Measurements from ENCODE around the gene ACKR3. TPM values are rescaled to one million over a fixed set of nuclear protein-coding genes. Genes with fewer than 3 reads are reported as not detected.

The ACKR3 gene
- total and polyA plus RNA-seq, 10 of the 15 experiments (the other 5 are each of a cell fraction or from before 2014, with no cell fraction given): 3.0 to 154 (median 6.4) TPM

GRCh38 chr2:236562434-236562833 lies 7.2 kb upstream of the ACKR3 start:
- in situ Hi-C loops (cut with MboI): no loop called here
- H3K4me2 ChIP-seq (ENCODE audit: control insufficient read depth, insufficient read depth): no peak overlapping the region
- POLR2A ChIA-PET: interaction anchor here (0.9 kb wide), 1 partner anchor 14 kb away, joined by 3 read pairs; no protein-coding TSS in a partner anchor

More at GRCh38 chr2:236562434-236562833, 7.2 kb upstream of the ACKR3 start:
- ChIA-PET CTCF (no interaction called here), SMC1A (ENCODE audit: uncharacterized antibody, unreplicated experiment) (interaction anchor here (0.8 to 1.1 kb wide), 2 partner anchors 9 to 49 kb away, joined by 3 to 6 read pairs; no protein-coding TSS in a partner anchor), RAD21 (ENCODE audit: unreplicated experiment) (no interaction called here)
- no TSS peak for BruUV-seq (replicated peaks)
- ATAC-seq (no peak), DNase-seq (ENCODE audit: low read depth, low spot score) (no peak), FAIRE-seq (no peak)
- peaks cover 17% of the 10 kb centered on the region for H3K4me1 ChIP-seq (ENCODE audit: control insufficient read depth, insufficient read depth, low read length)
- no peaks in the 10 kb centered on the region for H3K36me3 ChIP-seq (ENCODE audit: control insufficient read depth in 2 of 2, insufficient read depth in 2 of 2, low read length in 1 of 2)
- H3K9ac ChIP-seq (ENCODE audit: control insufficient read depth, insufficient read depth, low read length): no peak overlapping the region
- no peaks in the 10 kb centered on the region for H3K9me3 ChIP-seq (replicated peaks; ENCODE audit: control insufficient read depth, insufficient read depth, low read length)
- no peaks in the 10 kb centered on the region for H3K27me3 ChIP-seq (replicated peaks in 1 of 2; ENCODE audit: control insufficient read depth in 2 of 2, insufficient read depth in 2 of 2, low read length in 1 of 2)
- intact Hi-C loops (cut with micrococcal nuclease; ENCODE audit: unreplicated experiment): no loop called here
- 68% methylated on average over 5 of the region's 5 CpGs for WGBS (ENCODE audit: insufficient coverage, insufficient replicate concordance, low lambda C conversion rate, missing lambda C conversion rate)
- H3K27ac ChIP-seq (ENCODE audit: control insufficient read depth, insufficient read depth): no peak overlapping the region
- TF ChIP-seq, protein P1, sequence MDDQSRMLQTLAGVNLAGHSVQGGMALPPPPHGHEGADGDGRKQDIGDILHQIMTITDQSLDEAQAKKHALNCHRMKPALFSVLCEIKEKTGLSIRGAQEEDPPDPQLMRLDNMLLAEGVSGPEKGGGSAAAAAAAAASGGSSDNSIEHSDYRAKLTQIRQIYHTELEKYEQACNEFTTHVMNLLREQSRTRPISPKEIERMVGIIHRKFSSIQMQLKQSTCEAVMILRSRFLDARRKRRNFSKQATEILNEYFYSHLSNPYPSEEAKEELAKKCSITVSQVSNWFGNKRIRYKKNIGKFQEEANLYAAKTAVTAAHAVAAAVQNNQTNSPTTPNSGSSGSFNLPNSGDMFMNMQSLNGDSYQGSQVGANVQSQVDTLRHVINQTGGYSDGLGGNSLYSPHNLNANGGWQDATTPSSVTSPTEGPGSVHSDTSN (IDR thresholded peaks at IDR 0.05; ENCODE audit: insufficient replicate concordance, low read depth, low read length): no peak
- TF ChIP-seq USF2 (IDR thresholded peaks at IDR 0.05; ENCODE audit: borderline replicate concordance, low read depth, low read length) (no peak), POLR2A (IDR thresholded peaks at IDR 0.05; ENCODE audit: low read depth, low read length) (no peak), BCL11A (IDR thresholded peaks at IDR 0.05; ENCODE audit: low read depth, low read length) (no peak), MYC (IDR thresholded peaks at IDR 0.05; ENCODE audit: insufficient read depth, insufficient read length, insufficient replicate concordance, low read length, severe bottlenecking) (no peak), NFYA (IDR thresholded peaks at IDR 0.05; ENCODE audit: borderline replicate concordance, low read depth, low read length) (no peak), SREBF1 (IDR thresholded peaks at IDR 0.05; ENCODE audit: low read length) (no peak), RUNX3 (IDR thresholded peaks at IDR 0.05; ENCODE audit: low read length) (no peak), ZBED1 (IDR thresholded peaks at IDR 0.05; ENCODE audit: borderline replicate concordance) (no peak), NFXL1 (IDR thresholded peaks at IDR 0.05; ENCODE audit: borderline replicate concordance) (no peak), ZBTB4 (CRISPR knock-in tag; IDR thresholded peaks at IDR 0.05) (no peak), HCFC1 (IDR thresholded peaks at IDR 0.05; ENCODE audit: low read length) (no peak), TARDBP (IDR thresholded peaks at IDR 0.05; ENCODE audit: borderline replicate concordance) (no peak)
- TF ChIP-seq, protein P2, sequence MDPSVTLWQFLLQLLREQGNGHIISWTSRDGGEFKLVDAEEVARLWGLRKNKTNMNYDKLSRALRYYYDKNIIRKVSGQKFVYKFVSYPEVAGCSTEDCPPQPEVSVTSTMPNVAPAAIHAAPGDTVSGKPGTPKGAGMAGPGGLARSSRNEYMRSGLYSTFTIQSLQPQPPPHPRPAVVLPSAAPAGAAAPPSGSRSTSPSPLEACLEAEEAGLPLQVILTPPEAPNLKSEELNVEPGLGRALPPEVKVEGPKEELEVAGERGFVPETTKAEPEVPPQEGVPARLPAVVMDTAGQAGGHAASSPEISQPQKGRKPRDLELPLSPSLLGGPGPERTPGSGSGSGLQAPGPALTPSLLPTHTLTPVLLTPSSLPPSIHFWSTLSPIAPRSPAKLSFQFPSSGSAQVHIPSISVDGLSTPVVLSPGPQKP (IDR thresholded peaks at IDR 0.05; ENCODE audit: low read depth, low read length): no peak
- TF ChIP-seq, protein P3, sequence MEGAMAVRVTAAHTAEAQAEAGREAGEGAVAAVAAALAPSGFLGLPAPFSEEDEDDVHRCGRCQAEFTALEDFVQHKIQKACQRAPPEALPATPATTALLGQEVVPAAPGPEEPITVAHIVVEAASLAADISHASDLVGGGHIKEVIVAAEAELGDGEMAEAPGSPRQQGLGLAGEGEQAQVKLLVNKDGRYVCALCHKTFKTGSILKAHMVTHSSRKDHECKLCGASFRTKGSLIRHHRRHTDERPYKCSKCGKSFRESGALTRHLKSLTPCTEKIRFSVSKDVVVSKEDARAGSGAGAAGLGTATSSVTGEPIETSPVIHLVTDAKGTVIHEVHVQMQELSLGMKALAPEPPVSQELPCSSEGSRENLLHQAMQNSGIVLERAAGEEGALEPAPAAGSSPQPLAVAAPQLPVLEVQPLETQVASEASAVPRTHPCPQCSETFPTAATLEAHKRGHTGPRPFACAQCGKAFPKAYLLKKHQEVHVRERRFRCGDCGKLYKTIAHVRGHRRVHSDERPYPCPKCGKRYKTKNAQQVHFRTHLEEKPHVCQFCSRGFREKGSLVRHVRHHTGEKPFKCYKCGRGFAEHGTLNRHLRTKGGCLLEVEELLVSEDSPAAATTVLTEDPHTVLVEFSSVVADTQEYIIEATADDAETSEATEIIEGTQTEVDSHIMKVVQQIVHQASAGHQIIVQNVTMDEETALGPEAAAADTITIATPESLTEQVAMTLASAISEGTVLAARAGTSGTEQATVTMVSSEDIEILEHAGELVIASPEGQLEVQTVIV (IDR thresholded peaks at IDR 0.05; ENCODE audit: borderline replicate concordance, partially characterized antibody): no peak
- no peak overlapping the region for H3K4me3 ChIP-seq
- no peaks in the 10 kb centered on the region for H4K20me1 ChIP-seq (ENCODE audit: control insufficient read depth, insufficient read depth)
- H2AFZ ChIP-seq (ENCODE audit: control insufficient read depth, low read depth, low read length): no peak overlapping the region
- no peaks in the 10 kb centered on the region for H3K79me2 ChIP-seq (ENCODE audit: control insufficient read depth, insufficient read depth, low read length)
